ENCODE results near the gene LPCAT1.

DNA sequence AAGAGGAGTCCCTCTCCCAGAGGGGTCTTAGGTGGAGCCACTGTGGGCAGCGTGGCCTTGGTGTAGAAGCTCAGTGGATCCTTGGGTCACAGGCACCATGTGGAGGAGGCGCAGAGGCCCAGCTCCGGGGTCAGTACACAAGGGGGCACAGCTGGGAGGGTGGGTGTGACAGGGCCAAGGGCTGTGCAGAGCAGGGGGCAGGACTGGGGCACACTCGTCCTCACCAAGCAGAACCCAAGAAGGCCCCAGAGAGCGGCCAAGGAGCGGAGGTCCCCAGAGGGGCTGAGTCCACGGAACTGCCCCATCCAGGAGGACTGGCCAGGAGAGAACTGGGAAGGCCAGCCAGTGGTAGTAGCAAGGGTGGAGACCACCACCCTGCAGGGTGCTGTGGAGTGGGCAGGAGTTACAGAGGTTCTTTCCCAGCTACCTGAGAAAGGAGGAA, 2.5 kb upstream of the LPCAT1 start:
- TF ChIP-seq, protein P1, sequence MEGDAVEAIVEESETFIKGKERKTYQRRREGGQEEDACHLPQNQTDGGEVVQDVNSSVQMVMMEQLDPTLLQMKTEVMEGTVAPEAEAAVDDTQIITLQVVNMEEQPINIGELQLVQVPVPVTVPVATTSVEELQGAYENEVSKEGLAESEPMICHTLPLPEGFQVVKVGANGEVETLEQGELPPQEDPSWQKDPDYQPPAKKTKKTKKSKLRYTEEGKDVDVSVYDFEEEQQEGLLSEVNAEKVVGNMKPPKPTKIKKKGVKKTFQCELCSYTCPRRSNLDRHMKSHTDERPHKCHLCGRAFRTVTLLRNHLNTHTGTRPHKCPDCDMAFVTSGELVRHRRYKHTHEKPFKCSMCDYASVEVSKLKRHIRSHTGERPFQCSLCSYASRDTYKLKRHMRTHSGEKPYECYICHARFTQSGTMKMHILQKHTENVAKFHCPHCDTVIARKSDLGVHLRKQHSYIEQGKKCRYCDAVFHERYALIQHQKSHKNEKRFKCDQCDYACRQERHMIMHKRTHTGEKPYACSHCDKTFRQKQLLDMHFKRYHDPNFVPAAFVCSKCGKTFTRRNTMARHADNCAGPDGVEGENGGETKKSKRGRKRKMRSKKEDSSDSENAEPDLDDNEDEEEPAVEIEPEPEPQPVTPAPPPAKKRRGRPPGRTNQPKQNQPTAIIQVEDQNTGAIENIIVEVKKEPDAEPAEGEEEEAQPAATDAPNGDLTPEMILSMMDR (IDR thresholded peaks at IDR 0.05) = no peak
- no peak for TF ChIP-seq POLR2A (IDR thresholded peaks at IDR 0.05)
